ENCODE measurements around the gene VPS37D. TPM values are rescaled to one million over a fixed set of nuclear protein-coding genes. Genes with fewer than 3 reads are reported as not detected.

VPS37D gene, protein sequence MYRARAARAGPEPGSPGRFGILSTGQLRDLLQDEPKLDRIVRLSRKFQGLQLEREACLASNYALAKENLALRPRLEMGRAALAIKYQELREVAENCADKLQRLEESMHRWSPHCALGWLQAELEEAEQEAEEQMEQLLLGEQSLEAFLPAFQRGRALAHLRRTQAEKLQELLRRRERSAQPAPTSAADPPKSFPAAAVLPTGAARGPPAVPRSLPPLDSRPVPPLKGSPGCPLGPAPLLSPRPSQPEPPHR
- 0.69 and 1.8 TPM in 2 replicates for total RNA-seq

DNA sequence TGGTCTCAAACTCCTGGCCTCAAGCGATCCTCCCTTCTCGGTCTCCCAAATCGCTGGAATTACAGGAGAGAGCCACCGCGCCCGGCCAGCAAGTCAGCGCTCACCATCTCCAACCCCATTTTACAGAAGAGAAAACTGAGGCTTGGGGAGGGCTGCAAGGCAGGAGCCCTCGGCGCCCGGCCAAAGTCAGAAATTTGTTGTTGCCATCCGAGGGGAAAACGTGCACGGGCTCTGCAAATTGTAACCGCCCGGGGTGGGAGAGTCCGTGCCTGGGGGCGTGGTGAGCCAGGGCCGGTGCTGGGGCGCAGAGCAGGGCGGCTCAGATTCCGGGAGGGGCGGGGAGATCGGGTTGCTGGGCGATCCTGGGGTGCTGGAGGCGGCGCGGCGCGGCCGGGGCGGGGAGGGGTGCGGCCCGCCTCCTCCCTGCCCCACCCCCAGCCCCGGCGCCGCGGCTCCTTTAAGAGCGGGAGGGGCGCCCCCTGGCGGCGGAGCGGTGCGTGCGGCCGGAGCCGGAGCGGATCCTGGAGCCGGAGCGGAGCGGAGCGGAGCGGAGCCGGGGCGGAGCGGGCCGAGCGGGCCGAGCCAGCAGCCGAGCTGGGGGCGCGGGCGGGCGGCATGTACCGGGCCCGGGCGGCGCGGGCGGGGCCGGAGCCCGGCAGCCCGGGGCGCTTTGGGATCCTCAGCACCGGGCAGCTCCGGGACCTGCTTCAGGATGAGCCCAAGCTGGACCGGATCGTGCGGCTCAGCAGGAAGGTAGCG is at the start of gene VPS37D:
VPS37D (plus strand) TSS at position 488 of the 759 bp plus-strand sequence; CDS start at position 616, 128 bp downstream.

GRCh38 chr7:73623798-73624668 is 43.6 kb upstream of the VPS37D start, which contains the start of gene MLXIPL:
Gene MLXIPL (minus strand): TSS chr7:73624522. CDS start chr7:73624492, 30 bp downstream.

GRCh38 chr7:73683056-73683787 is 15.6 kb downstream of the VPS37D start, which contains the start of the genes BUD23 and DNAJC30:
Gene BUD23 (plus strand): TSS chr7:73683597. CDS start chr7:73683626, 29 bp downstream.
Gene DNAJC30 (minus strand): TSS chr7:73683453. CDS start chr7:73683423, 30 bp downstream.

DNA sequence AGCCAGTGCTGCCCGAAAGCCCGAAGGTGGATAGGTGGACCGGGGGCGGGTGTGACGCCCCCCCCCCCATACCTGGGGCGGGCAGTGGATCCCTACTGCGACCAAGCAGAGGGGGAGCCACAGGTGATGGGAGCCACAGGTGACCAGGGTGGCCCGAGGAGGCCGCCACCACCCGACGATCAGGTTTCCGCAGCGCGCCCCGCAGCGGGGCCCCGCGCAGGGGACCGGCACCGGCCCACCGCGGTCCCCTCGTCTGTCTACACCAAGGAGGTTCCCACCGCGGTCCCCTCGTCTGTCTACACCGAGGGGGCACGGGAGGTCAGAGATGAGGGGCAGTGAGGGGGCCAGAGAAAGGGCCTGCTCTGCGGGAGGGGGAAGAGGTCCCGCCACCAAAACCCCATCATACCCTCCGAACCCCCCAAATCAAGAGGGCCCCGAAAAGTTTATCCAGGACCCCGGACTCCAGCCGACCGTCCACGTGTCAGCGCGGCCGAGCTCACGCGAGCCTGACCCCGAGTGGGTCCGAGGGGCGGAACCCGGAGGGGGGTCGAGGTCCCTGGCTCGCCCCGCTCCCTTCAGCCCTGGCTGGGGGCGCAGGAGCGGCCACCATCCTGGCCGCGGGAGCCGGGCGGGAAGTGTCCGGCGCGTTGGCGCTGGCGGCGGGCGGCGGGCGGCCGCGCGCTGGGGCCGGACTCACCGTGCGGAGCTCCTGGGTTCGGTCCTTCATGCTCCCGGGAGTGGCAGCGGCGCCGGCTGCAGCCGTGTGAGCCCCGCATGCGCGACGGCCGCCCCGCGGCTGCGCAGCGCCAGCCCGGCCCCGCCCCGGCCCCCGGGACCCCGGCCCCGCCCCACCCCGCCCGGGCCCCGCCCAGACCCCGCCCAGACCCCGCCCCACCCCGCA is 51.5 kb downstream of the VPS37D start, which contains the start of gene STX1A:
STX1A (minus strand) TSS at position 765 of the 901 bp plus-strand sequence; CDS start at position 727, 38 bp downstream.

Other genes with a start within 250 kb of the VPS37D start
- gene FZD9, start 234.1 kb upstream of the VPS37D start, total RNA-seq = 0.44 and 0.47 TPM in 2 replicates
- 40.0 and 40.6 TPM in 2 replicates for gene BAZ1B, start 145.5 kb upstream of the VPS37D start, total RNA-seq
- gene BCL7B, start 110.1 kb upstream of the VPS37D start, total RNA-seq = 65.4 and 66.0 TPM in 2 replicates
- 39.0 and 39.4 TPM in 2 replicates for gene TBL2, start 89.3 kb upstream of the VPS37D start, total RNA-seq
- not detected in 2 replicates for gene MLXIPL, start 43.3 kb upstream of the VPS37D start, total RNA-seq
- gene DNAJC30, start 15.6 kb downstream of the VPS37D start, total RNA-seq = 5.6 and 7.5 TPM in 2 replicates
- gene BUD23, start 15.8 kb downstream of the VPS37D start, total RNA-seq = 53.8 and 56.1 TPM in 2 replicates
- 5.1 and 6.1 TPM in 2 replicates for gene STX1A, start 51.8 kb downstream of the VPS37D start, total RNA-seq
- gene ABHD11, start 71.0 kb downstream of the VPS37D start, total RNA-seq = 17.5 and 21.1 TPM in 2 replicates
- 0.98 and 1.2 TPM in 2 replicates for gene CLDN3, start 102.4 kb downstream of the VPS37D start, total RNA-seq
- 0.10 and 0.27 TPM in 2 replicates for gene CLDN4, start 163.2 kb downstream of the VPS37D start, total RNA-seq
- 3.1 and 6.0 TPM in 2 replicates for gene METTL27, start 174.7 kb downstream of the VPS37D start, total RNA-seq
- gene TMEM270, start 193.3 kb downstream of the VPS37D start, total RNA-seq = not detected in 2 replicates

All from mammary microvascular endothelial cell (primary cell).